Stomach (tissue), 9 donors: ENCODE results near the gene MAMLD1. TPM values are rescaled to one million over a fixed set of nuclear protein-coding genes. Genes with fewer than 3 reads are reported as not detected.
"Not testable (repeated sequence)": the region's sequence is repeated elsewhere in the genome, so short reads cannot be mapped to it uniquely, and the experiment has no call there.

Source experiments
- DNase-seq, 2 donors: peaks; one replicate each; pipeline versions ENCODE4 v3.0.0 to v3.0.0-alpha.2; 2013 to 2019
- H3K27ac ChIP-seq, 5 donors: fragments of 200-600 bp in 4 of 5; sonication (generic) in 4 of 5; one replicate each; pipeline ENCODE4 v1.5.1; 2013 to 2019; ENCODE audit warnings: mild to moderate bottlenecking in 1 of 5, moderate library complexity in 1 of 5
- H3K27me3 ChIP-seq, 3 donors: fragments of 200-600 bp; sonication (generic); one replicate each; pipeline ENCODE4 v1.5.1; 2017 to 2019; ENCODE audit warnings: mixed run types in 1 of 3
- H3K36me3 ChIP-seq, 4 donors: fragments of 200-600 bp; sonication (generic); 1 replicate in 3 of 4; 2 replicates in 1 of 4; pipeline ENCODE4 v1.5.1; 2016 to 2019
- H3K4me1 ChIP-seq, 4 donors: fragments of 200-600 bp; sonication (generic); one replicate each; pipeline ENCODE4 v1.5.1; 2016 to 2019
- H3K4me3 ChIP-seq, 4 donors: fragments of 200-600 bp; sonication (generic) in 3 of 4; one replicate each; pipeline ENCODE4 v1.5.1; 2016 to 2019; ENCODE audit warnings: mild to moderate bottlenecking in 1 of 4
- H3K9me3 ChIP-seq, 4 donors: fragments of 200-600 bp; sonication (generic); one replicate each; pipeline ENCODE4 v1.5.1; 2016 to 2019
- EP300 ChIP-seq: sonication (generic); formaldehyde crosslinking; IDR thresholded peaks from one replicate; pipeline ENCODE4 v1.6.1; 2017; ENCODE audit warnings: antibody characterized with exemption
- POLR2A ChIP-seq, 4 donors: fragments of 450-650 bp; IDR thresholded peaks; one replicate each; pipeline ENCODE4 v1.6.1; 2016; ENCODE audit warnings: antibody characterized with exemption in 4 of 4, control low read depth in 2 of 4, mild to moderate bottlenecking in 1 of 4, moderate library complexity in 1 of 4
- POLR2AphosphoS5 ChIP-seq, 3 donors: sonication (generic); formaldehyde crosslinking; IDR thresholded peaks; one replicate each; pipeline ENCODE4 v1.6.1; 2016; ENCODE audit warnings: antibody characterized with exemption in 3 of 3
- WGBS, 5 donors: extraction: QIAGEN DNeasy Blood & Tissue Kit in 3 of 5; methylation state at CpG; one replicate each; pipeline versions ENCODE4 v1.1.5 to v1.1.7; 2013 to 2018; 5-methylcytosine and 5-hydroxymethylcytosine counted together
- intact Hi-C: fragments of 100-400 bp; cut with DNase I; formaldehyde crosslinking; loops from one replicate; pipeline ENCODE4 v1.15.1; 2023; ENCODE audit warnings: low total_unique reads
- polyA plus RNA-seq, 3 donors: library from polyadenylated mRNA; stranded (reverse); fragments of 200-250 nt; gene quantifications; one replicate each; pipeline ENCODE4 v1.2.3, GENCODE V29; 2013
- total RNA-seq, 5 donors: library from RNA; depleted of rRNA; stranded (reverse); fragments of >200 nt; gene quantifications; one replicate each; pipeline versions ENCODE4 v1.1.0 to v1.2.3, GENCODE V29; 2014 to 2016
- TF ChIP-seq, protein P1 (sequence below), 7 experiments: fragments of 450-650 bp in 4 of 7; fragments of 200-600 bp in 3 of 7; sonication (generic) in 3 of 7; IDR thresholded peaks; one replicate each; pipeline ENCODE4 v1.5.1; 2016 to 2019; ENCODE audit warnings: antibody characterized with exemption in 7 of 7, control low read depth in 2 of 7, mild to moderate bottlenecking in 1 of 7
- donor health status: healthy with polysubstance abuse.
- donor health status: Bipolar disorder and iron deficiency.
- donor health status: healthy.

Gene MAMLD1
- total and polyA plus RNA-seq, 8 donors = 0.73 to 6.4 (median 1.7) TPM; not detected in 1

DNA sequence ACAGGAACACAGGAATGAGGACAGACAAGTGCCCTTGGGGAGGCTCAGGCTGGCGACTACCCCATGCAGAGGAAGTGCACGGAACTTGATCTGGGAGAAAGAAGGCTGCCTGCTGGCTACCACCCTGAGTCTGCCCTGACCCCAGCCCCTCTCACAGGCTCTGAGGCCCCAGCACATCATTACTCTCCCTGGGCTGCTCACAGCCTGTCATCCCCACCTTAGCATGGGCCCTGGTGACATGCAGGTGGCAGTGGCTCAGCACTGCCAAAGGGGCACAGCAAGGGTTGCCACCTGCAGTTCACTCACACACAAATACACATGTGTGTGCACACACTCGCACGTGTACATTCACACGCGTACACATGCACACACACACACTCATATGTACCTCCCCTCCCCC is 26.1 kb upstream of the MAMLD1 start:
- H3K9me3 ChIP-seq = no peaks in the 10 kb centered on the region
- intact Hi-C loops = no loop called here

DNA sequence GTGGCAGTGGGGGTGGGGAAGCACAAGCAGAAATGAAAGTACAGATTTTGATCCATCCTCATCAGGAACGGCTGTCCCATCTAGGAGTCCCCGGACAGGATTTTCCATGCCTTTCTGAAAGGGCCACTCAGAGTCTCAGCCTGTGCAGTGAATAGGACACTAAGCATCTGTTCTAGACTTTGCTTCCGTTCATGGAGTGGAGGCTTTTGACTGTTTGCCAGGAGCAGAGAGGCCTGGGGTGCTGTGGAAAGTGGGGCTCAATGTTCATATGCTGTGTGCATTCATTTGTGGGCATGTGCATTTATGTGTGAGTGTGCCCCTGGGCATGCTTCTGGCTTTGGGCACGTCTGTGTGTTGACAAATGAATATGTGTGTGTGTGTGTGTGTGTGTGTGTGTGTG is 25.6 kb upstream of the MAMLD1 start:
- Histone ChIP-seq H3K27ac (no peak overlapping the region), H3K4me1 (peaks cover 0 to 3% (median 0%) of the 10 kb centered on the region in 4 donors), H3K27me3 (no peaks in the 10 kb centered on the region), H3K9me3 (no peaks in the 10 kb centered on the region), H3K36me3 (no peaks in the 10 kb centered on the region), H3K4me3 (no peak overlapping the region)
- TF ChIP-seq POLR2A (IDR thresholded peaks at IDR 0.05) (no peak), EP300 (no peak), POLR2AphosphoS5 (IDR thresholded peaks at IDR 0.05) (no peak)
- TF ChIP-seq, protein P1, sequence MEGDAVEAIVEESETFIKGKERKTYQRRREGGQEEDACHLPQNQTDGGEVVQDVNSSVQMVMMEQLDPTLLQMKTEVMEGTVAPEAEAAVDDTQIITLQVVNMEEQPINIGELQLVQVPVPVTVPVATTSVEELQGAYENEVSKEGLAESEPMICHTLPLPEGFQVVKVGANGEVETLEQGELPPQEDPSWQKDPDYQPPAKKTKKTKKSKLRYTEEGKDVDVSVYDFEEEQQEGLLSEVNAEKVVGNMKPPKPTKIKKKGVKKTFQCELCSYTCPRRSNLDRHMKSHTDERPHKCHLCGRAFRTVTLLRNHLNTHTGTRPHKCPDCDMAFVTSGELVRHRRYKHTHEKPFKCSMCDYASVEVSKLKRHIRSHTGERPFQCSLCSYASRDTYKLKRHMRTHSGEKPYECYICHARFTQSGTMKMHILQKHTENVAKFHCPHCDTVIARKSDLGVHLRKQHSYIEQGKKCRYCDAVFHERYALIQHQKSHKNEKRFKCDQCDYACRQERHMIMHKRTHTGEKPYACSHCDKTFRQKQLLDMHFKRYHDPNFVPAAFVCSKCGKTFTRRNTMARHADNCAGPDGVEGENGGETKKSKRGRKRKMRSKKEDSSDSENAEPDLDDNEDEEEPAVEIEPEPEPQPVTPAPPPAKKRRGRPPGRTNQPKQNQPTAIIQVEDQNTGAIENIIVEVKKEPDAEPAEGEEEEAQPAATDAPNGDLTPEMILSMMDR (IDR thresholded peaks at IDR 0.05) = no peak
- WGBS, 5 donors = 7 to 44% (median 43%) methylated on average over 2 to 4 of the region's 4 CpGs
- intact Hi-C loops = no loop called here
- DNase-seq = peak in 1 of 2 donors; percentile 28

More for the DNA sequence above, 26.1 kb upstream of the MAMLD1 start:
- H3K27me3 ChIP-seq = no peaks in the 10 kb centered on the region
- no peak overlapping the region for H3K27ac ChIP-seq
- no peak for DNase-seq
- 54 to 85% (median 78%) methylated on average over 4 to 6 of the region's 6 CpGs for WGBS, 5 donors
- H3K36me3 ChIP-seq = no peaks in the 10 kb centered on the region
- H3K4me3 ChIP-seq = no peak overlapping the region
- no peak for TF ChIP-seq EP300
- TF ChIP-seq, protein P1 (IDR thresholded peaks at IDR 0.05) = no peak
- no peak for TF ChIP-seq POLR2A (IDR thresholded peaks at IDR 0.05)
- TF ChIP-seq POLR2AphosphoS5 (IDR thresholded peaks at IDR 0.05) = no peak
- H3K4me1 ChIP-seq = peaks cover 0 to 3% (median 0%) of the 10 kb centered on the region in 4 donors

DNA sequence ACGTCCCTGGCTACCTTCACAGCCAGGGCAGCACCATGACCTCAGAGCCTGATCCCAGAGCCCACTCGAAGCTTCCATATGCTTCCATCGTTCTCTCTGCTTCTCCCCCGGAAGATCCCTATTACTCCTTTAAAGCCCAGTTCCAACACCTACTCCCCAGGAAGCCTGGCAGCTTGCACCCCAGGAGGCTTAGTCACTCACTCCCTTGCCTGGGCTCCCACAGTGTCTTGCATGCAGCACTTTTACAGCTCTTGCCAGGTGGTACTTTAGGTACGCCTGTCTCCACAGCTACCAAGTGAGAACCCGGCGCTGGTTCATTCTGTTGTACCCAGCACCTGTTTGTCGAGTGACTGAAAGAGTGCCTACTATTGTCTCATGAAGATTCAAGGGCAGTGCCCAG is 24.5 kb upstream of the MAMLD1 start:
- DNase-seq = no peak
- intact Hi-C loops = no loop called here
- H3K4me1 ChIP-seq = peaks cover 0 to 3% (median 0%) of the 10 kb centered on the region in 4 donors
- WGBS, 5 donors = 76 to 88% (median 78%) methylated on average over 5 to 8 of the region's 8 CpGs
- no peaks in the 10 kb centered on the region for H3K27me3 ChIP-seq
- H3K9me3 ChIP-seq = no peaks in the 10 kb centered on the region
- no peaks in the 10 kb centered on the region for H3K36me3 ChIP-seq
- H3K4me3 ChIP-seq = no peak overlapping the region
- TF ChIP-seq, protein P1 (IDR thresholded peaks at IDR 0.05) = no peak
- TF ChIP-seq POLR2A (IDR thresholded peaks at IDR 0.05) (no peak), EP300 (no peak), POLR2AphosphoS5 (IDR thresholded peaks at IDR 0.05) (no peak)
- no peak overlapping the region for H3K27ac ChIP-seq

DNA sequence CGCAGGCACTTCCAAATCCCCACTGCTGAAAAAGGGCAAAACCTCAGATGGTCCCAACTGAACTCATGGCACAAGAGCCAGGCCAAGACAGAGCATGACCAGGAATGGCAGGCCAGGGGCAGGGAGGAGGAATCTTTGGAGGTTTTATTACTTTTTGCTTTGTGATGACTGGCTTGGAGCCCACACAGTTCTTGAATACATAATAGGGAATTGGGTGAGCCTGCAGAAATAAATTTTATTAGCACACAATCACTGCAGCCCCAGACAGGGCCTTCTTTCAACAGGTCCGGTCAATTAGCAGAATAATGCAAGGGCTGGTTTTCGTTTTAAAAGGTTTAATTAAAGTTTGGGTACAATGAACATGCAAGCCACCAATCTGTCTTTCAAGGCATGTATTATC is 23.4 kb upstream of the MAMLD1 start:
- H3K4me3 ChIP-seq = no peak overlapping the region
- no peak overlapping the region for H3K27ac ChIP-seq
- no peaks in the 10 kb centered on the region for H3K9me3 ChIP-seq
- WGBS, 5 donors = 69 to 97% (median 90%) methylated on average over 2 to 3 of the region's 3 CpGs
- no peaks in the 10 kb centered on the region for H3K27me3 ChIP-seq
- TF ChIP-seq POLR2AphosphoS5 (IDR thresholded peaks at IDR 0.05) (no peak), POLR2A (IDR thresholded peaks at IDR 0.05) (no peak), EP300 (no peak)
- TF ChIP-seq, protein P1 (IDR thresholded peaks at IDR 0.05) = no peak
- DNase-seq = no peak
- H3K36me3 ChIP-seq = no peaks in the 10 kb centered on the region
- intact Hi-C loops = no loop called here
- H3K4me1 ChIP-seq = peaks cover 0 to 3% (median 0%) of the 10 kb centered on the region in 4 donors

DNA sequence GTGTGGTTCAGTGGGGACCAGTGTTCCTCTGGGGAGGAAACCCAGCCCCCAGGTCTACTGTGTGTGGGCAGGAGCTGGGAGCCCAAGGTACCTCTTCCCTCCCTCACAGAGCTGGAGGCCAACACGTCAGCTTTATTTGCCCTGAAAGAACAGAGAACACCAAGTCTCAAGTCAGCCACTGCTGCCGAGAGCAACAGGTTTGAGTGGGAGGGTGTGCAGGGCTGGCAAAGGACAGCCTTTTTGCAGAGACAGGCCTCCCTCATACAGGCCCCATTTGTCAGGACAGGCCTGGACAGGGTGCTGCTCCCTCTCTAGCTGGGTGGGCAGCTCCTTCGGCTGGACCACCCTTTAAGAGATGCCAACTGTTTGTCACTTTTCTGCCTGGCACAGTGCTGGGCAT is 22.8 kb upstream of the MAMLD1 start:
- H3K27ac ChIP-seq, H3K36me3 ChIP-seq, H3K4me3 ChIP-seq, H3K4me1 ChIP-seq, H3K27me3 ChIP-seq, DNase-seq, intact Hi-C loops, H3K9me3 ChIP-seq: not testable (repeated sequence)
- WGBS, 5 donors = 67 to 90% (median 80%) methylated on average over 1 to 3 of the region's 3 CpGs; no CpG with 5 or more reads in 1 of the 5 donors
